ENCODE results near the gene GMDS. TPM values are rescaled to one million over a fixed set of nuclear protein-coding genes. Genes with fewer than 3 reads are reported as not detected.

GMDS gene
- polyA plus RNA-seq, 1 of the 3 experiments (the other 2 are of a cell fraction): 12.3 TPM

- Histone ChIP-seq H3K27ac (ENCODE audit: low read depth in 2 of 2, low read length in 1 of 2) (no peak overlapping the region), H3K36me3 (replicated peaks in 1 of 2; ENCODE audit: control insufficient read depth in 1 of 2, insufficient read depth in 2 of 2, low read length in 1 of 2) (no peaks in the 10 kb centered on the region), H3K9ac (no peak overlapping the region), H3K4me1 (ENCODE audit: control insufficient read depth in 1 of 2, insufficient read depth in 2 of 2, low read depth in 1 of 2, low read length in 1 of 2) (peaks cover 6 to 12% of the 10 kb centered on the region in 2 experiments; a peak in 3 of 4 replicates), H3K9me2 (no peaks in the 10 kb centered on the region), H3K4me2 (no peak overlapping the region), H3F3A (replicated peaks; ENCODE audit: insufficient read depth) (no peaks in the 10 kb centered on the region), H3K9me3 (no peaks in the 10 kb centered on the region), H4K20me1 (ENCODE audit: insufficient read depth) (no peaks in the 10 kb centered on the region), H2AFZ (ENCODE audit: low read depth) (no peak overlapping the region), H3K4me3 (ENCODE audit: low read depth in 2 of 2, low read length in 1 of 2) (no peak overlapping the region), H3K79me2 (ENCODE audit: insufficient read depth) (no peaks in the 10 kb centered on the region), H3K27me3 (ENCODE audit: insufficient read depth) (no peaks in the 10 kb centered on the region)
- CTCF ChIA-PET: no interaction called here
- WGBS (ENCODE audit: low lambda C conversion rate): 68% methylated on average over 4 of the region's 4 CpGs
- TF ChIP-seq RCOR1 (IDR thresholded peaks at IDR 0.05; ENCODE audit: low read length) (no peak), MEF2A (IDR thresholded peaks at IDR 0.05; ENCODE audit: borderline replicate concordance, low read depth) (no peak), NFIC (IDR thresholded peaks at IDR 0.05; ENCODE audit: borderline replicate concordance) (no peak), IRF3 (IDR thresholded peaks at IDR 0.05; ENCODE audit: low read depth, low read length) (no peak), RXRA (IDR thresholded peaks at IDR 0.05; ENCODE audit: borderline replicate concordance, low read depth) (no peak), FOSL2 (IDR thresholded peaks at IDR 0.05; ENCODE audit: borderline replicate concordance, low read depth) (no peak), EZH2phosphoT487 (IDR thresholded peaks at IDR 0.05; ENCODE audit: borderline replicate concordance, low read depth) (no peak), MXI1 (IDR thresholded peaks at IDR 0.05; ENCODE audit: low read depth, low read length) (no peak), USF2 (IDR thresholded peaks at IDR 0.05; ENCODE audit: borderline replicate concordance, low read depth, low read length) (no peak), RFX5 (IDR thresholded peaks at IDR 0.05; ENCODE audit: low read length) (no peak), MAX (IDR thresholded peaks at IDR 0.05; ENCODE audit: low read depth) (no peak), EP300 (IDR thresholded peaks at IDR 0.05; ENCODE audit: borderline replicate concordance in 1 of 2, low read depth in 1 of 2, low read length in 1 of 2) (no peak)
- TF ChIP-seq, protein P1, sequence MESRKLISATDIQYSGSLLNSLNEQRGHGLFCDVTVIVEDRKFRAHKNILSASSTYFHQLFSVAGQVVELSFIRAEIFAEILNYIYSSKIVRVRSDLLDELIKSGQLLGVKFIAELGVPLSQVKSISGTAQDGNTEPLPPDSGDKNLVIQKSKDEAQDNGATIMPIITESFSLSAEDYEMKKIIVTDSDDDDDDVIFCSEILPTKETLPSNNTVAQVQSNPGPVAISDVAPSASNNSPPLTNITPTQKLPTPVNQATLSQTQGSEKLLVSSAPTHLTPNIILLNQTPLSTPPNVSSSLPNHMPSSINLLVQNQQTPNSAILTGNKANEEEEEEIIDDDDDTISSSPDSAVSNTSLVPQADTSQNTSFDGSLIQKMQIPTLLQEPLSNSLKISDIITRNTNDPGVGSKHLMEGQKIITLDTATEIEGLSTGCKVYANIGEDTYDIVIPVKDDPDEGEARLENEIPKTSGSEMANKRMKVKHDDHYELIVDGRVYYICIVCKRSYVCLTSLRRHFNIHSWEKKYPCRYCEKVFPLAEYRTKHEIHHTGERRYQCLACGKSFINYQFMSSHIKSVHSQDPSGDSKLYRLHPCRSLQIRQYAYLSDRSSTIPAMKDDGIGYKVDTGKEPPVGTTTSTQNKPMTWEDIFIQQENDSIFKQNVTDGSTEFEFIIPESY (IDR thresholded peaks at IDR 0.05; ENCODE audit: borderline replicate concordance, low read depth): no peak
- POLR2A ChIA-PET: no interaction called here
- no peak for DNase-seq
These were observed 540.2 kb downstream of the GMDS start for GRCh38 chr6:1705183-1705582.

DNA sequence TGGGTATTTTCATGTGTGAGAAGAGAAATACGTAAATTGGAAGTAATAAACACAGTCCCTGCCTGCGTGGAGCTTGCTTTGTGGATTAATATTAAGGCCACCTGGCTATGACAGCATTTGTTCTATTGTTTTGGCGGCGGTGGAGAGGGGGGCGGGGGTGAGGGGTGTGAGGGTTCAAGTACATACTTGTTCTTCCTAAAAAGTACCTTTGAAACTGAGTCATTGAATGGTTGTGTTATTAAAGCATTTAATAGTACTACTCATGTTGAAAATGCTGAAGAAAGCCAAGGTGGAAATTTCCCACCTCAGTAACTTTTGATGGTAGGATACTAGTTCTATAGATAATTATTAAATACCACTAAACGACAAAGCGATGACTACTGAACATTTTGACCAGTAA, 540.7 kb downstream of the GMDS start:
- H3K27me3 ChIP-seq (ENCODE audit: insufficient read depth): no peaks in the 10 kb centered on the region
- no peaks in the 10 kb centered on the region for H3K79me2 ChIP-seq (ENCODE audit: insufficient read depth)
- H3K9me3 ChIP-seq: no peaks in the 10 kb centered on the region
- H3K27ac ChIP-seq (ENCODE audit: low read depth in 2 of 2, low read length in 1 of 2): no peak overlapping the region
- no peaks in the 10 kb centered on the region for H4K20me1 ChIP-seq (ENCODE audit: insufficient read depth)
- ChIA-PET CTCF (no interaction called here), POLR2A (no interaction called here)
- no peaks in the 10 kb centered on the region for H3K36me3 ChIP-seq (replicated peaks in 1 of 2; ENCODE audit: control insufficient read depth in 1 of 2, insufficient read depth in 2 of 2, low read length in 1 of 2)
- no peak overlapping the region for H3K4me2 ChIP-seq
- no peaks in the 10 kb centered on the region for H3K9me2 ChIP-seq
- peaks cover 6 to 15% of the 10 kb centered on the region in 2 experiments; a peak in 3 of 4 replicates for H3K4me1 ChIP-seq (ENCODE audit: control insufficient read depth in 1 of 2, insufficient read depth in 2 of 2, low read depth in 1 of 2, low read length in 1 of 2)
- no peak for DNase-seq
- H2AFZ ChIP-seq (ENCODE audit: low read depth): no peak overlapping the region
- no peak overlapping the region for H3K4me3 ChIP-seq (ENCODE audit: low read depth in 2 of 2, low read length in 1 of 2)
- no peaks in the 10 kb centered on the region for H3F3A ChIP-seq (replicated peaks; ENCODE audit: insufficient read depth)
- H3K9ac ChIP-seq: no peak overlapping the region
- WGBS (ENCODE audit: low lambda C conversion rate): 81% methylated on average over 7 of the region's 7 CpGs
- TF ChIP-seq, protein P1 (IDR thresholded peaks at IDR 0.05; ENCODE audit: borderline replicate concordance, low read depth): no peak
- TF ChIP-seq POLR2AphosphoS5 (IDR thresholded peaks at IDR 0.05; ENCODE audit: low read depth, low read length) (no peak), SMC3 (IDR thresholded peaks at IDR 0.05; ENCODE audit: low read depth, low read length) (no peak), MXI1 (IDR thresholded peaks at IDR 0.05; ENCODE audit: low read depth, low read length) (no peak), NRF1 (IDR thresholded peaks at IDR 0.05; ENCODE audit: low read depth, low read length) (no peak), USF2 (IDR thresholded peaks at IDR 0.05; ENCODE audit: borderline replicate concordance, low read depth, low read length) (no peak), YY1 (IDR thresholded peaks at IDR 0.05; ENCODE audit: low read depth) (no peak), TEAD4 (IDR thresholded peaks at IDR 0.05; ENCODE audit: borderline replicate concordance, insufficient read depth) (no peak), GABPA (IDR thresholded peaks at IDR 0.05; ENCODE audit: low read depth) (no peak)
- TF ChIP-seq, protein P2, sequence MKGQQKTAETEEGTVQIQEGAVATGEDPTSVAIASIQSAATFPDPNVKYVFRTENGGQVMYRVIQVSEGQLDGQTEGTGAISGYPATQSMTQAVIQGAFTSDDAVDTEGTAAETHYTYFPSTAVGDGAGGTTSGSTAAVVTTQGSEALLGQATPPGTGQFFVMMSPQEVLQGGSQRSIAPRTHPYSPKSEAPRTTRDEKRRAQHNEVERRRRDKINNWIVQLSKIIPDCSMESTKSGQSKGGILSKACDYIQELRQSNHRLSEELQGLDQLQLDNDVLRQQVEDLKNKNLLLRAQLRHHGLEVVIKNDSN (IDR thresholded peaks at IDR 0.05; ENCODE audit: borderline replicate concordance, low read depth): no peak

All from SK-N-SH (cell line).